ENCODE measurements around the gene CSAD. TPM values are rescaled to one million over a fixed set of nuclear protein-coding genes. Genes with fewer than 3 reads are reported as not detected.
"Not testable (repeated sequence)": the region's sequence is repeated elsewhere in the genome, so short reads cannot be mapped to it uniquely, and the experiment has no call there.

The CSAD gene
- polyA plus RNA-seq, 1 donor: 60.0 TPM

- no peak overlapping the region for H3K27ac ChIP-seq (ENCODE audit: low read length)
- no peaks in the 10 kb centered on the region for H3K27me3 ChIP-seq (ENCODE audit: control insufficient read depth, insufficient read depth, low read length)
- no peak overlapping the region for H3K4me3 ChIP-seq (ENCODE audit: low read length)
- H3K9me3 ChIP-seq (ENCODE audit: control insufficient read depth, low read depth, low read length): no peaks in the 10 kb centered on the region
- no peak for DNase-seq
- H3K36me3 ChIP-seq (ENCODE audit: control insufficient read depth, insufficient read depth, low read length): peaks cover 35% of the 10 kb centered on the region
- WGBS (ENCODE audit: insufficient coverage, low lambda C conversion rate): no CpG with 5 or more reads among the region's 4 CpGs
- H3K4me1 ChIP-seq (ENCODE audit: control insufficient read depth, insufficient read depth, low read length): peaks cover 2% of the 10 kb centered on the region
Observed at GRCh38 chr12:53210843-53211242, 30.1 kb upstream of the CSAD start.

- no peaks in the 10 kb centered on the region for H3K4me1 ChIP-seq (ENCODE audit: control insufficient read depth, insufficient read depth, low read length)
- no peaks in the 10 kb centered on the region for H3K27me3 ChIP-seq (ENCODE audit: control insufficient read depth, insufficient read depth, low read length)
- DNase-seq: no peak
- H3K9me3 ChIP-seq (ENCODE audit: control insufficient read depth, low read depth, low read length): no peaks in the 10 kb centered on the region
- no peak overlapping the region for H3K27ac ChIP-seq (ENCODE audit: low read length)
- H3K4me3 ChIP-seq (ENCODE audit: low read length): no peak overlapping the region
- peaks cover 24% of the 10 kb centered on the region for H3K36me3 ChIP-seq (ENCODE audit: control insufficient read depth, insufficient read depth, low read length)
- 71% methylated on average over 4 of the region's 7 CpGs for WGBS (ENCODE audit: insufficient coverage, low lambda C conversion rate)
Observed at GRCh38 chr12:53208877-53209463, 28.2 kb upstream of the CSAD start.

- WGBS (ENCODE audit: insufficient coverage, low lambda C conversion rate): no CpG with 5 or more reads among the region's 2 CpGs
- no peak for DNase-seq
- no peak overlapping the region for H3K4me3 ChIP-seq (ENCODE audit: low read length)
- no peak overlapping the region for H3K27ac ChIP-seq (ENCODE audit: low read length)
- no peaks in the 10 kb centered on the region for H3K27me3 ChIP-seq (ENCODE audit: control insufficient read depth, insufficient read depth, low read length)
- H3K9me3 ChIP-seq (ENCODE audit: control insufficient read depth, low read depth, low read length): no peaks in the 10 kb centered on the region
- peaks cover 20% of the 10 kb centered on the region for H3K36me3 ChIP-seq (ENCODE audit: control insufficient read depth, insufficient read depth, low read length)
- H3K4me1 ChIP-seq (ENCODE audit: control insufficient read depth, insufficient read depth, low read length): no peaks in the 10 kb centered on the region
Observed at GRCh38 chr12:53208435-53208834, 27.7 kb upstream of the CSAD start.

- peak within 1 kb of the TSS; percentile 4 for H3K4me3 ChIP-seq (ENCODE audit: low read length)
- H3K36me3 ChIP-seq (ENCODE audit: control insufficient read depth, insufficient read depth, low read length): peaks cover 10% of the 10 kb centered on the region
- H3K27ac ChIP-seq (ENCODE audit: low read length): no peak within 1 kb of the TSS
- H3K9me3 ChIP-seq (ENCODE audit: control insufficient read depth, low read depth, low read length): no peaks in the 10 kb centered on the region
- no peaks in the 10 kb centered on the region for H3K27me3 ChIP-seq (ENCODE audit: control insufficient read depth, insufficient read depth, low read length)
- no CpG with 5 or more reads among the region's 5 CpGs for WGBS (ENCODE audit: insufficient coverage, low lambda C conversion rate)
- no peaks in the 10 kb centered on the region for H3K4me1 ChIP-seq (ENCODE audit: control insufficient read depth, insufficient read depth, low read length)
- DNase-seq: no peak
Observed at GRCh38 chr12:53207042-53207441, 26.3 kb upstream of the CSAD start, which contains the start of gene ITGB7. Gene ITGB7 (minus strand): TSS chr12:53207251. CDS start chr12:53200443, 6,808 bp downstream.

GRCh38 chr12:53205747-53206419 lies 25.2 kb upstream of the CSAD start:
- no peaks in the 10 kb centered on the region for H3K36me3 ChIP-seq (ENCODE audit: control insufficient read depth, insufficient read depth, low read length)
- no peak for DNase-seq
- H3K4me3 ChIP-seq (ENCODE audit: low read length): peak overlapping the region; percentile 4
- no peaks in the 10 kb centered on the region for H3K27me3 ChIP-seq (ENCODE audit: control insufficient read depth, insufficient read depth, low read length)
- WGBS (ENCODE audit: insufficient coverage, low lambda C conversion rate): no CpG with 5 or more reads among the region's 7 CpGs
- H3K4me1 ChIP-seq (ENCODE audit: control insufficient read depth, insufficient read depth, low read length): peaks cover 4% of the 10 kb centered on the region
- H3K9me3 ChIP-seq (ENCODE audit: control insufficient read depth, low read depth, low read length): no peaks in the 10 kb centered on the region
- no peak overlapping the region for H3K27ac ChIP-seq (ENCODE audit: low read length)

GRCh38 chr12:53204351-53204750 lies 23.6 kb upstream of the CSAD start:
- DNase-seq: no peak
- H3K9me3 ChIP-seq (ENCODE audit: control insufficient read depth, low read depth, low read length): no peaks in the 10 kb centered on the region
- no peaks in the 10 kb centered on the region for H3K27me3 ChIP-seq (ENCODE audit: control insufficient read depth, insufficient read depth, low read length)
- H3K27ac ChIP-seq (ENCODE audit: low read length): no peak overlapping the region
- no CpG with 5 or more reads among the region's 1 CpG for WGBS (ENCODE audit: insufficient coverage, low lambda C conversion rate)
- no peak overlapping the region for H3K4me3 ChIP-seq (ENCODE audit: low read length)
- peaks cover 4% of the 10 kb centered on the region for H3K4me1 ChIP-seq (ENCODE audit: control insufficient read depth, insufficient read depth, low read length)
- H3K36me3 ChIP-seq (ENCODE audit: control insufficient read depth, insufficient read depth, low read length): no peaks in the 10 kb centered on the region

- 100% methylated on average over 3 of the region's 7 CpGs for whole genome bisulfite sequencing (ENCODE audit: insufficient coverage, low lambda C conversion rate)
- H3K36me3 ChIP-seq (ENCODE audit: control insufficient read depth, insufficient read depth, low read length); H3K9me3 ChIP-seq (ENCODE audit: control insufficient read depth, low read depth, low read length); H3K4me1 ChIP-seq (ENCODE audit: control insufficient read depth, insufficient read depth, low read length); H3K27ac ChIP-seq (ENCODE audit: low read length); H3K4me3 ChIP-seq (ENCODE audit: low read length); H3K27me3 ChIP-seq (ENCODE audit: control insufficient read depth, insufficient read depth, low read length); DNase-seq: not testable (repeated sequence)
Observed at GRCh38 chr12:53202316-53202715, 21.6 kb upstream of the CSAD start.

GRCh38 chr12:53201639-53202038 lies 20.9 kb upstream of the CSAD start:
- H3K27me3 ChIP-seq (ENCODE audit: control insufficient read depth, insufficient read depth, low read length): peaks cover 5% of the 10 kb centered on the region
- H3K4me1 ChIP-seq (ENCODE audit: control insufficient read depth, insufficient read depth, low read length): peaks cover 4% of the 10 kb centered on the region
- H3K4me3 ChIP-seq (ENCODE audit: low read length): no peak overlapping the region
- WGBS (ENCODE audit: insufficient coverage, low lambda C conversion rate): 33% methylated on average over 1 of the region's 4 CpGs
- H3K36me3 ChIP-seq (ENCODE audit: control insufficient read depth, insufficient read depth, low read length): no peaks in the 10 kb centered on the region
- peak in 1 of 2 donors; percentile 35 for DNase-seq
- peaks cover 4% of the 10 kb centered on the region for H3K9me3 ChIP-seq (ENCODE audit: control insufficient read depth, low read depth, low read length)
- no peak overlapping the region for H3K27ac ChIP-seq (ENCODE audit: low read length)

GRCh38 chr12:53201177-53201541 lies 20.4 kb upstream of the CSAD start:
- H3K36me3 ChIP-seq (ENCODE audit: control insufficient read depth, insufficient read depth, low read length): no peaks in the 10 kb centered on the region
- H3K9me3 ChIP-seq (ENCODE audit: control insufficient read depth, low read depth, low read length): peaks cover 4% of the 10 kb centered on the region
- DNase-seq: no peak
- no peak overlapping the region for H3K27ac ChIP-seq (ENCODE audit: low read length)
- H3K27me3 ChIP-seq (ENCODE audit: control insufficient read depth, insufficient read depth, low read length): peaks cover 5% of the 10 kb centered on the region
- H3K4me1 ChIP-seq (ENCODE audit: control insufficient read depth, insufficient read depth, low read length): peaks cover 4% of the 10 kb centered on the region
- no CpG with 5 or more reads among the region's 1 CpG for WGBS (ENCODE audit: insufficient coverage, low lambda C conversion rate)
- H3K4me3 ChIP-seq (ENCODE audit: low read length): no peak overlapping the region

GRCh38 chr12:53200458-53201176 lies 19.9 kb upstream of the CSAD start:
- Histone ChIP-seq H3K4me3 (ENCODE audit: low read length) (no peak overlapping the region), H3K27ac (ENCODE audit: low read length) (no peak overlapping the region), H3K36me3 (ENCODE audit: control insufficient read depth, insufficient read depth, low read length) (no peaks in the 10 kb centered on the region), H3K27me3 (ENCODE audit: control insufficient read depth, insufficient read depth, low read length) (peaks cover 5% of the 10 kb centered on the region), H3K9me3 (ENCODE audit: control insufficient read depth, low read depth, low read length) (peaks cover 4% of the 10 kb centered on the region), H3K4me1 (ENCODE audit: control insufficient read depth, insufficient read depth, low read length) (peaks cover 4% of the 10 kb centered on the region)
- DNase-seq: no peak
- WGBS (ENCODE audit: insufficient coverage, low lambda C conversion rate): no CpG with 5 or more reads among the region's 10 CpGs

Data from large intestine (tissue), 3 donors.